Stimulated activated CD8-positive, alpha-beta memory T cell treated with anti-CD3 and anti-CD28 coated beads, Interleukin-4, amount 100 ng/mL, for 24 hours (primary cell): Measurements from ENCODE around the gene ABCC5.

ENCODE experiments used
- DNase-seq: peaks from one replicate; pipeline ENCODE4 v3.0.0-alpha.2; 2020; ENCODE audit warnings: low read depth

Gene ABCC5

GRCh38 chr3:183922421-183922820 lies 95.3 kb downstream of the ABCC5 start:
- no peak for DNase-seq

DNA sequence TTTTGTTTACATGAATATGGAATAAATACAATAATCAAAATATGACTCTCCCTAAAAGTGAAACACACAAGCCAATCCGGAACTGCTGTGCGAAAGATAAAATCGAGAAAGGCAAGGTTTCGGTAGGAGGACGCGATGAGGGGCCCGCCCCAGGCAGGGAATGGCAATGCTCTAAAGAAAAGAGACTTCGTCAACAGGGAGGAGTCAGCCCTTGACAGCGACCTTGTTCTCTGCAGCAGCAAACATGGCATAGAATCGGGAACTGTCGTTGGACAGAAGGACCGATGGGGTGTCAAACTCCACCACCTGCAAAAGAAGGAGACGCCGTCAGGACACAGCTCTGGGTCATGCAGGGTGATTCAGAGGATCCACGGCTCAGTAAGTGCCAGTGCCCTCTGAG lies 96.6 kb downstream of the ABCC5 start:
- no peak for DNase-seq

- no peak for DNase-seq
These were observed 97.3 kb downstream of the ABCC5 start for GRCh38 chr3:183920416-183920815.

GRCh38 chr3:183918178-183918577 lies 99.5 kb downstream of the ABCC5 start:
- DNase-seq: no peak

DNA sequence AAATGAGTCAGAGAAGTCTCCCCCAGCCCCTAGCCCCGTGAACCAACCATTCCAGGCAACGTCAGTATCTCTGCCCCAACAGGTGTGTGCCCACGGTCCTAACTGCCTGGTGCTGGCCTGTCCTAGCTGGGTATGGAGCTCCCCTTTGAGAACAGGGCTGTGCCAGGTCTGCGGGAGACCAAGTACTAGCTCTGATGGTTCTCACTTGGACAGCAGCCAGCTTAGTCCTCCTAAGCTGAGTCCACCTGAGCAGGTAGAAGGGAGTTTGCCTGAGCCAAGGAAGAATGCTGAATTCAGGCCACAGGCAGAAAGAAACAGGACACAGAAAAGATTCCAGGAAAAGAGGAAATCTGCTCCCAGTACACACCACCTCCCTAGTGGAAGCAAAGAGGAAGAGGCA lies 99.9 kb downstream of the ABCC5 start:
- no peak for DNase-seq

GRCh38 chr3:183914856-183915255 lies 102.8 kb downstream of the ABCC5 start:
- no peak for DNase-seq

GRCh38 chr3:183913580-183913920 lies 104.1 kb downstream of the ABCC5 start:
- DNase-seq: no peak

DNA sequence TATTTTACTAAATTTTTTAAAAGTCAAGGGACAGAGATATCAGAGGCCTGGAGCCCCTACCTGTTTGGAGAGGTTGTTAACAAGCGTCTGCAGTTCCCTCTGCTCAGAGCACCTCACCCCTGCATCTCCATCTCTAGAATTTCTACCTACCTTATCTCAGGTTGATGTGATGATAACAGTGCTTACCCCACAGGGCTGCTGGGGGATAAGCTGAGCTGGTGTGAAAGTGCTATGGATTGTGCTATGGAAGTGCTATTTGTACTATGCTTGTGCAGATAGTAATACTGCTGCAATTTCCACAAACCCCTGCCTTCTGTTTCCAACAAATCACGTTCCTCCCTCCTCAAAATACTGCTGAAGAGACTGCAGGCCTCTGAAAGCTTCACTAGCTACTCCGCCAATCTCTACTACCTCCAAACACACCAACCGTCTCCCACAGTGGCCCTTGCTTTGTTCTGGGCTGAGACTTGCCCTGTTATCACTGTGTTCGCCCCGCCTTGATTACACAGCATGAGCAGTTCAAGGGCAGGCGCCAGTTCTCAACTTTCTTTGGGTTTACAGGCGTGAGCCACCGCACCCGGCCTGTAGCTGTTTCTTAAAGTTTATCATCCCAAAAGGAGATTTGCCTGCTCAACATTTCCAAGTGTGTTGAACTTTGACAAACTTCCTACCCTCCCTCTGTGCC lies 104.6 kb downstream of the ABCC5 start:
- DNase-seq: no peak

DNA sequence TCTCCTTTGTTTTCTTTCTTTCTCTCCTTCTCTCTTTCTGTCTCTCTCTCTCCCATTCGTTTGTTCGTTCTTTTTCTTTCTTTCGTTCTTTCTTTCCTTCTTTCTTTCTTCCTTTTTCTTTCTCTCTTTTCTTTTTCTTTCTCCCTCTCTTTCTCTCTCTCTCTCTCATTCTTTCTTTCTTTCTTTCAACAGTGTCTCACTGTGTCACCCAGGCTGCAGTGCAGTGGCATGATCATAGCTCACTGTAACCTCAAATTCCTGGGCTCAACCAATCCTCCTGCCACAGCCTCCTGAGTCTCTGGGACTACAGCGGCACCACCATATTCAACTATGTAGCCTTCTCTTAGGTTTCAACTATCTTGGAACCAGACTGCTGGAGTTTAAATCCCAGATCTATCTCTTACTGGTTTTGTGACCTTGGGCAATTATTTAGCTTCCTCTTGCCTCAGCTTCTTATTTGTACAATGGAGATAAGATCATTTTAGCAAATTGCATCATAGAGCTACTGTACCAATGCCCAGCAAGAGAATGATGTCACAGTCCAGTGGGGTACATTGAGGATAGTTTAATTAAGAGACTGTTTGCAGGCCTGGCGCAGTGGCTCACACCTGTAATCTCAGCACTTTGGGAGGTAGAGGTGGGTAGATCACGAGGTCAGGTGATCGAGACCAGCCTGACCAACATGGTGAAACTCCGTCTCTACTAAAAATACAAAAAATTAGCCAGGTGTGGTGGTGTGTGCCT lies 105.7 kb downstream of the ABCC5 start:
- no peak for DNase-seq

GRCh38 chr3:183911087-183911486 lies 106.6 kb downstream of the ABCC5 start:
- no peak for DNase-seq

GRCh38 chr3:183909030-183909600 lies 108.6 kb downstream of the ABCC5 start:
- DNase-seq: no peak

GRCh38 chr3:183907911-183908331 lies 109.8 kb downstream of the ABCC5 start:
- no peak for DNase-seq

- DNase-seq: no peak
These were observed 110.5 kb downstream of the ABCC5 start for GRCh38 chr3:183907176-183907575.

DNA sequence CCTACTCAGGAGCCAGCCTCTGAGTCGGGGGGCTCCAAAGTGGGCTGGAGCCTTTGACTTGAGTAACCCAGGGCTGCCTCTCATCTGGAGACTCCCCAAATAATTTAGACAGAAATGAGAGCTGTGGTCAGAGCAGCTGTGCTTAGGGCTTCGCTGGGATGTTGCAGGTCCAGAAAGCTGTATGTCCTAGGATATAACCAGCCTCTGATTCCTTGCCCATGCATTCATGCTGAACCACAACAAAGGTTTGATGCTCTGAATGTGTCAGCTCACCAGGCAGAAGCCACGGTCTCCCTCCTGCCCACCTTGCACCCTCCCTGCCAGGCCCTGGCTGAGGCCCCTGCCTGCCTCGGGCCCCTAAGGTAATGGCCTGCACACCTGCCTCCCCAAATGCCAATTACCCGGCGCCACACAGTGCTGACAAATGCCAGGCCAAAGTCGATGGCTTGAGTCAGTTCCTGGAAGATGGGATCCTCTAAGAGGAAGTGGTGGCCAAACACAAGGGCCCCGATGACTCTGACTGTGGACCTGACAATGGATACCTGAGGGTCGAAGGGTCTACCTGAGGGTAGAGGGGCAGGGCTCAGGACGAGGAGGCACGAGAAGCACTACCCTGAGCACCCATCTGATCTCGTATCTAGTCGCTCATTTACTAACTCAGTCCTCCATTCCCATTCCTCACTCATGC lies 111.3 kb downstream of the ABCC5 start:
- no peak for DNase-seq

- DNase-seq: no peak
These were observed 112.6 kb downstream of the ABCC5 start for GRCh38 chr3:183904833-183905780.

DNA sequence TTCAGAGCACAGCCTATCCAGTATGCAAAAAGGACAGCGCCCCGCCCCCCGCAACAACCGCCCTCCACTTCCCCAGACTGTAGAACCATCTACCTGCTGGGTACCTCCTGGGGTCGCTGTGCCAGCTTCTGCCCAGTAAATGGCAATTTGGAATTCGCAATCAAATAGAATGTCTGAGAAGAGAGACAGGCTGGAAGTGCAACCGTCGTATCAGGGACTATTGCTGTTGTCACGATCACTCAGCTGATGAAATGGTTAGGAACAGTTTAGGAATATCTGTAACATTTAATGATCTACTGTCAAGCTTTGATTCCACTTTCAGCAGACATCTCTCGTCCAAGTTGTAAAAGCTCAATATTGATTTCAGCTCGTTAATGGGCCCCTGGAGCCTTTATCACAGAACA lies 119.7 kb downstream of the ABCC5 start:
- no peak for DNase-seq

DNA sequence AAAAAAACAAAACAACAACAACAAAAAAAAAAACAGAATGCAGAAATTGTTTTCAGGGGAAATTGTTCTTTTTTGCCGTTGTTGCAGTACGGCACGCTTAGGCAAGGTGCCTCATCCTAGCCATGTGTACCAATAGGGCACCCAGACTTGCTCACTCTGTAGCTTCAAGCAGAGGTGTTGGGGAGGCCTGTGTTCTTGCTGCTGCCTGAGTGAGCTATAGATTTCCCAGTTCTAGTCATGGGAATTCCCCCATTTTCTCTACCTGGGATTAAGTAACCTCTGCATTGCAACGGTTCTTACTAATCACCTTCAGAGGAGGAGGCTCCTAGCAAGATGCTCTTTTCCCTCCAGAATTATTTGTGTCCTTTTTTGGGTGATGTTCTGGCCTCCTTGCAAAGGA lies 120.1 kb downstream of the ABCC5 start:
- no peak for DNase-seq

- DNase-seq: no peak
These were observed 121.1 kb downstream of the ABCC5 start for GRCh38 chr3:183896610-183897009.

GRCh38 chr3:183896184-183896583 lies 121.5 kb downstream of the ABCC5 start:
- no peak for DNase-seq

GRCh38 chr3:183895774-183896173 lies 121.9 kb downstream of the ABCC5 start:
- no peak for DNase-seq

DNA sequence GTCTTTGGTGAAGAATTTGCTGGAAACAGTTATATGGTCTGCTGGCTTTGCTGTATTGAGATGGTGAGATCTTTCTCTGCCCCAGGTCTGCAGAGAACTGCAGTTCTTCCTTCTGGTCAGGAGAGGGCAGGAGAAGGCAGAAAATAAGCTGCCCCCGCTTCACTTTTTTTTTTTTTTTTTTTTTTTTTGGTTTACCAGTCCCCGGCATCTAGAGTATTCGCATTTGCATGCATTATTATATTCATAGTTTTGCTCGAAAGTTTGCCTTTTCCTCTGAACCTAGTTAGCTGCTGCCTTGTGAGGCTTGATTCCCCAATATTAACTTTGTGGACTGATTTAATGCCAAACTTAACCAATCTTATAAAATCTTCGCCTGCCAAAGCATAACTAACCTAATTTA lies 122.4 kb downstream of the ABCC5 start:
- DNase-seq: no peak
